HepG2 (cell line): ENCODE results near the gene HDDC3. TPM values are rescaled to one million over a fixed set of nuclear protein-coding genes. Genes with fewer than 3 reads are reported as not detected.

Experiments
- AHDC1 ChIP-seq: sonication (generic); formaldehyde crosslinking; IDR thresholded peaks from 2 replicates; pipeline ENCODE4 v1.5.1; 2020; ENCODE audit warnings: mild to moderate bottlenecking, missing genetic modification reagents, borderline replicate concordance
- HIVEP1 ChIP-seq: sonication (generic); formaldehyde crosslinking; IDR thresholded peaks from 2 replicates; pipeline ENCODE4 v1.4.0; 2020; ENCODE audit warnings: mild to moderate bottlenecking, missing genetic modification reagents
- HMGA1 ChIP-seq: sonication (generic); formaldehyde crosslinking; conservative IDR thresholded peaks from 2 replicates; pipeline ENCODE4 v1.4.0; 2020; ENCODE audit warnings: missing genetic modification reagents
- HNF4G ChIP-seq, 2 experiments: sonication (generic) in 1 of 2; formaldehyde crosslinking in 1 of 2; IDR thresholded peaks; 2 replicates each; pipeline versions ENCODE4 v1.4.0 to v1.6.1; 2011 to 2020; ENCODE audit warnings: borderline replicate concordance in 2 of 2, low read depth in 2 of 2, mild to moderate bottlenecking in 2 of 2, low read length in 1 of 2, missing genetic modification reagents in 1 of 2, moderate library complexity in 1 of 2
- SNAPC2 ChIP-seq: sonication (generic); formaldehyde crosslinking; IDR thresholded peaks from 2 replicates; pipeline ENCODE4 v1.8.1; 2022; ENCODE audit warnings: mild to moderate bottlenecking, missing genetic modification reagents
- SUZ12 ChIP-seq: fragments of 150-350 bp; IDR thresholded peaks from 2 replicates; pipeline ENCODE4 v1.6.1; 2014; ENCODE audit warnings: low read depth, low read length
- SYNCRIP ChIP-seq: fragments of 200-400 bp; formaldehyde crosslinking; IDR thresholded peaks from 2 replicates; pipeline ENCODE4 v1.6.1; 2018; ENCODE audit warnings: mild to moderate bottlenecking, low read depth, low read length; ENCODE audit not compliant: insufficient read depth
- TARDBP ChIP-seq: sonication (generic); formaldehyde crosslinking; IDR thresholded peaks from 2 replicates; pipeline ENCODE4 v1.8.0; 2022; ENCODE audit warnings: mild to moderate bottlenecking, missing genetic modification reagents
- THRA ChIP-seq: sonication (generic); formaldehyde crosslinking; IDR thresholded peaks from 2 replicates; pipeline ENCODE4 v1.4.0; 2020; ENCODE audit warnings: missing genetic modification reagents, borderline replicate concordance
- TIGD3 ChIP-seq: sonication (generic); formaldehyde crosslinking; IDR thresholded peaks from 2 replicates; pipeline ENCODE4 v1.5.1; 2020; ENCODE audit warnings: mild to moderate bottlenecking, missing genetic modification reagents, borderline replicate concordance
- ZBTB43 ChIP-seq: sonication (generic); formaldehyde crosslinking; conservative IDR thresholded peaks from 2 replicates; pipeline ENCODE4 v1.4.0; 2020; ENCODE audit warnings: missing genetic modification reagents
- ZFX ChIP-seq: sonication (generic); formaldehyde crosslinking; IDR thresholded peaks from 2 replicates; pipeline ENCODE4 v1.4.0; 2020; ENCODE audit warnings: mild to moderate bottlenecking, low read depth, missing genetic modification reagents, moderate library complexity
- ZMAT5 ChIP-seq: sonication (generic); formaldehyde crosslinking; IDR thresholded peaks from 2 replicates; pipeline ENCODE4 v1.5.0; 2020; ENCODE audit warnings: mild to moderate bottlenecking, low read depth, missing genetic modification reagents, borderline replicate concordance
- ZNF138 ChIP-seq: sonication (generic); formaldehyde crosslinking; IDR thresholded peaks from 2 replicates; pipeline ENCODE4 v1.5.0; 2020; ENCODE audit warnings: mild to moderate bottlenecking, low read depth, missing genetic modification reagents
- ZNF207 ChIP-seq: fragments of 450-650 bp; IDR thresholded peaks from 2 replicates; pipeline ENCODE4 v1.6.1; 2016; ENCODE audit warnings: antibody characterized with exemption, borderline replicate concordance
- ZNF3 ChIP-seq: IDR thresholded peaks from 2 replicates; pipeline ENCODE4 v1.7.0; 2017; ENCODE audit warnings: inconsistent platforms
- ZNF30 ChIP-seq: sonication (generic); formaldehyde crosslinking; IDR thresholded peaks from 2 replicates; pipeline ENCODE4 v1.5.0; 2020; ENCODE audit warnings: mild to moderate bottlenecking, missing genetic modification reagents
- ZNF543 ChIP-seq: sonication (generic); formaldehyde crosslinking; IDR thresholded peaks from 2 replicates; pipeline ENCODE4 v1.4.0; 2020; ENCODE audit warnings: mild to moderate bottlenecking, missing genetic modification reagents
- polyA plus RNA-seq, 8 experiments: library from polyadenylated mRNA; depleted of rRNA in 3 of 8; stranded (reverse) in 7 of 8; unstranded in 1 of 8; fragments of >200 nt; fragmentation: Illumina TruSeq in 4 of 8; extraction: Trizol in 4 of 8; gene quantifications; 2 replicates each; pipeline versions ENCODE4 v1.2.1 to v1.2.3, GENCODE V29; 2011 to 2016; ENCODE audit warnings: low read depth in 4 of 8, missing spikeins in 1 of 8, mixed read lengths in 1 of 8; ENCODE audit not compliant: insufficient read depth in 1 of 8
- total RNA-seq, 5 experiments: library from RNA; depleted of rRNA; stranded (reverse); fragments of >200 nt; fragmentation: Illumina TruSeq; extraction: Trizol; gene quantifications; 2 replicates each; pipeline ENCODE4 v1.2.3, GENCODE V29; 2016; ENCODE audit warnings: low read depth in 1 of 5

Gene HDDC3
- total and polyA plus RNA-seq, 2 of the 13 experiments (the other 11 are each of a cell fraction or from before 2014, with no cell fraction given): 18.7 to 28.3 TPM

- TF ChIP-seq AHDC1 (CRISPR knock-in tag) (no peak), TARDBP (peak; percentile 23; the same call in 1 of the 2 replicates), ZNF138 (CRISPR knock-in tag) (0 out of 2 replicates have a peak, but pooled peaks have one; percentile 48), SUZ12 (no peak), ZFX (CRISPR knock-in tag) (peak; percentile 95), HMGA1 (CRISPR knock-in tag) (no peak), HNF4G (IDR thresholded peaks at IDR 0.05; ENCODE audit: borderline replicate concordance, low read depth, low read length) (no peak), HNF4G (CRISPR knock-in tag; IDR thresholded peaks at IDR 0.05; ENCODE audit: borderline replicate concordance, low read depth) (0 out of 2 replicates have a peak, but pooled peaks have one; percentile 49), SNAPC2 (CRISPR knock-in tag) (peak; percentile 25; the same call in 1 of the 2 replicates), THRA (CRISPR knock-in tag) (no peak), ZNF30 (CRISPR knock-in tag) (no peak), ZNF543 (no peak), ZNF3 (CRISPR knock-in tag) (no peak), ZMAT5 (CRISPR knock-in tag) (no peak), ZBTB43 (CRISPR knock-in tag) (peak; percentile 74), HIVEP1 (no peak), ZNF207 (no peak), TIGD3 (CRISPR knock-in tag) (peak; percentile 54; the same call in 1 of the 2 replicates), SYNCRIP (no peak)
Observed at GRCh38 chr15:90954712-90955623, 22.6 kb upstream of the HDDC3 start, which contains the start of gene RCCD1 (continued).
